NCI-H82 (cell line): ENCODE results near the gene AMT.
A peak's percentile ranks its signal among the peaks of the same experiment; 100 is the strongest.

Experiments
- DNase-seq: peaks from one replicate; lab custom pipeline; 2025; lab: John Stamatoyannopoulos, UW

Gene AMT

GRCh38 chr3:49422379-49423248, at the start of gene AMT:
Gene AMT (minus strand): TSS chr3:49422473. CDS start chr3:49422450, 23 bp downstream.
- no peak for DNase-seq

- DNase-seq = peak; percentile 70
Observed at GRCh38 chr3:49470714-49471420, 48.6 kb upstream of the AMT start.

- DNase-seq = peak; percentile 96
Observed at GRCh38 chr3:49469936-49470713, 47.9 kb upstream of the AMT start, which contains the start of gene DAG1. Gene DAG1 (plus strand): TSS chr3:49470267. CDS start chr3:49510535, 40,268 bp downstream.

GRCh38 chr3:49469037-49469935, 47.0 kb upstream of the AMT start:
- DNase-seq = peak; percentile 67

- no peak for DNase-seq
Observed at GRCh38 chr3:49466085-49466484, 43.8 kb upstream of the AMT start.

GRCh38 chr3:49465270-49466034, 43.2 kb upstream of the AMT start:
- no peak for DNase-seq

- DNase-seq = peak; percentile 38
Observed at GRCh38 chr3:49462222-49462621, 39.9 kb upstream of the AMT start.

- DNase-seq = peak; percentile 70
Observed at GRCh38 chr3:49461443-49462171, 39.3 kb upstream of the AMT start.

- no peak for DNase-seq
Observed at GRCh38 chr3:49460956-49461355, 38.7 kb upstream of the AMT start.

GRCh38 chr3:49460188-49460890, 38.1 kb upstream of the AMT start:
- no peak for DNase-seq

GRCh38 chr3:49456466-49456865, 34.2 kb upstream of the AMT start:
- DNase-seq = no peak

GRCh38 chr3:49454898-49455681, 32.8 kb upstream of the AMT start:
- DNase-seq = peak; percentile 50

GRCh38 chr3:49454458-49454857, 32.2 kb upstream of the AMT start:
- peak; percentile 48 for DNase-seq

GRCh38 chr3:49453621-49454020, 31.3 kb upstream of the AMT start:
- no peak for DNase-seq

- no peak for DNase-seq
Observed at GRCh38 chr3:49445391-49445790, 23.1 kb upstream of the AMT start.

- DNase-seq = no peak
Observed at GRCh38 chr3:49434731-49435130, 12.5 kb upstream of the AMT start.

GRCh38 chr3:49428752-49429080, 6.4 kb upstream of the AMT start:
- DNase-seq = no peak

- DNase-seq = no peak
Observed at GRCh38 chr3:49427586-49427985, 5.3 kb upstream of the AMT start.

- DNase-seq = no peak
Observed at GRCh38 chr3:49424816-49425215, 2.5 kb upstream of the AMT start.
